Neural progenitor cell (in vitro differentiated cells): ENCODE data around the gene MGAT1. TPM values are rescaled to one million over a fixed set of nuclear protein-coding genes. Genes with fewer than 3 reads are reported as not detected.

Source experiments
- DNase-seq: peaks from one replicate; pipeline ENCODE4 v3.0.0-alpha.2; 2016; ENCODE audit warnings: low spot score
- H2AFZ ChIP-seq: fragments of 200-600 bp; sonication (generic); replicated peaks from 2 replicates; pipeline ENCODE4 v1.6.1; 2016; ENCODE audit warnings: antibody characterized with exemption
- H3F3A ChIP-seq: fragments of 200-600 bp; sonication (generic); 2 replicates; pipeline ENCODE4 v1.6.1; 2016; ENCODE audit warnings: antibody characterized with exemption, low read depth
- H3K27ac ChIP-seq: fragments of 200-600 bp; sonication (generic); 2 replicates; pipeline ENCODE4 v1.5.1; 2016; ENCODE audit warnings: mild to moderate bottlenecking
- H3K27me3 ChIP-seq: fragments of 200-600 bp; sonication (generic); 2 replicates; pipeline ENCODE4 v1.6.1; 2016; ENCODE audit warnings: mild to moderate bottlenecking, moderate library complexity
- H3K36me3 ChIP-seq: fragments of 200-600 bp; sonication (generic); 2 replicates; pipeline ENCODE4 v1.5.1; 2016
- H3K4me1 ChIP-seq: fragments of 200-600 bp; sonication (generic); 2 replicates; pipeline ENCODE4 v1.6.1; 2016; ENCODE audit warnings: mixed run types
- H3K4me2 ChIP-seq: fragments of 200-600 bp; sonication (generic); 2 replicates; pipeline ENCODE4 v1.6.1; 2016
- H3K4me3 ChIP-seq: fragments of 200-600 bp; sonication (generic); 2 replicates; pipeline ENCODE4 v1.5.1; 2016
- H3K79me2 ChIP-seq: fragments of 200-600 bp; sonication (generic); 2 replicates; pipeline ENCODE4 v1.6.1; 2016; ENCODE audit warnings: low read depth
- H3K9ac ChIP-seq: fragments of 200-600 bp; sonication (generic); 2 replicates; pipeline ENCODE4 v1.6.1; 2016
- H3K9me3 ChIP-seq: fragments of 200-600 bp; sonication (generic); 2 replicates; pipeline ENCODE4 v1.5.1; 2016; ENCODE audit warnings: low read depth
- H4K20me1 ChIP-seq: fragments of 200-600 bp; sonication (generic); 2 replicates; pipeline ENCODE4 v1.6.1; 2016; ENCODE audit warnings: low read depth
- H3K27ac Mint-ChIP-seq: 3 replicates; pipeline ENCODE4 v1.8.0; 2021; ENCODE audit warnings: mixed read lengths
- H3K27me3 Mint-ChIP-seq: 2 replicates; pipeline ENCODE4 v1.8.0; 2022; ENCODE audit warnings: low read depth, mild to moderate bottlenecking, inconsistent platforms, moderate library complexity, mixed read lengths; ENCODE audit not compliant: insufficient read depth
- H3K36me3 Mint-ChIP-seq: 3 replicates; pipeline ENCODE4 v1.8.0; 2021; ENCODE audit warnings: mixed read lengths
- H3K4me1 Mint-ChIP-seq: 3 replicates; pipeline ENCODE4 v1.8.0; 2021; ENCODE audit warnings: mixed read lengths
- H3K4me3 Mint-ChIP-seq: 3 replicates; pipeline ENCODE4 v1.8.0; 2021; ENCODE audit warnings: mild to moderate bottlenecking, moderate library complexity, mixed read lengths
- H3K9me3 Mint-ChIP-seq: 3 replicates; pipeline ENCODE4 v1.8.0; 2020; ENCODE audit warnings: mixed read lengths
- CTCF ChIP-seq: fragments of 200-600 bp; sonication (generic); IDR thresholded peaks from 2 replicates; pipeline ENCODE4 v1.5.1; 2017; ENCODE audit warnings: antibody characterized with exemption, mild to moderate bottlenecking
- EZH2 ChIP-seq: fragments of 200-600 bp; sonication (generic); IDR thresholded peaks from 2 replicates; pipeline ENCODE4 v1.6.1; 2017; ENCODE audit warnings: antibody characterized with exemption, mild to moderate bottlenecking, moderate library complexity
- EZH2phosphoT487 ChIP-seq: fragments of 200-600 bp; sonication (generic); IDR thresholded peaks from 2 replicates; pipeline ENCODE4 v1.6.1; 2017; ENCODE audit warnings: antibody characterized with exemption
- total RNA-seq: library from RNA; depleted of rRNA; stranded (reverse); fragments of >200 nt; gene quantifications from 2 replicates; pipeline ENCODE4 v1.2.3, GENCODE V29; 2015; ENCODE audit warnings: low replicate concordance

MGAT1 gene
- total RNA-seq, 1 donor from 2014 or later, result 31.8 TPM

DNA sequence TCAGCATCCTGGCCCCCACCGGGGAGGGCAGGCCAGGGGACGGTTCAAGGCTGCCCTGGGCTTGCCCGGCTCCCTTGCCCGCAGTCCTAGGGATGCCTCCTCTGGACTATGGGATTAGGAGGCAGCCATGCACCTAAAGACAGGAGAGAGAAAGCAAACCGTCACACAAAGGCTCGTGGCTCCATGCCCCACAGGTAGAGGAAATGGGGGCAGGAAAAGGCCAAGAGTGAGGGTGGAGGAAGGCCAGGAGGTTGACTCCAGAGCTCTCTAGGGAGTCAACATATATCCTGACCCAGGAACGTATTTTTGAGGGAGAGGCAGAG lies 9.7 kb downstream of the MGAT1 start:
- Mint-ChIP-seq H3K27ac (no peak overlapping the region), H3K36me3 (peaks cover 16% of the 10 kb centered on the region), H3K4me1 (peaks cover 6% of the 10 kb centered on the region), H3K4me3 (no peak overlapping the region), H3K27me3 (peaks cover 2% of the 10 kb centered on the region), H3K9me3 (no peaks in the 10 kb centered on the region)
- Histone ChIP-seq H3F3A (peaks cover 5% of the 10 kb centered on the region), H3K27me3 (no peaks in the 10 kb centered on the region), H3K79me2 (peaks cover 50% of the 10 kb centered on the region), H3K9ac (no peak overlapping the region), H3K9me3 (no peaks in the 10 kb centered on the region), H3K4me1 (peaks cover 4% of the 10 kb centered on the region), H3K36me3 (no peaks in the 10 kb centered on the region), H3K4me2 (no peak overlapping the region), H3K27ac (no peak overlapping the region), H3K4me3 (no peak overlapping the region), H2AFZ (no peak overlapping the region), H4K20me1 (peaks cover 34% of the 10 kb centered on the region)
- DNase-seq, result no peak
- TF ChIP-seq EZH2phosphoT487 (no peak), CTCF (no peak), EZH2 (no peak)

GRCh38 chr5:180792287-180792964 lies 10.2 kb downstream of the MGAT1 start:
- no peak for TF ChIP-seq CTCF
- no peak for TF ChIP-seq EZH2
- no peak for TF ChIP-seq EZH2phosphoT487

DNA sequence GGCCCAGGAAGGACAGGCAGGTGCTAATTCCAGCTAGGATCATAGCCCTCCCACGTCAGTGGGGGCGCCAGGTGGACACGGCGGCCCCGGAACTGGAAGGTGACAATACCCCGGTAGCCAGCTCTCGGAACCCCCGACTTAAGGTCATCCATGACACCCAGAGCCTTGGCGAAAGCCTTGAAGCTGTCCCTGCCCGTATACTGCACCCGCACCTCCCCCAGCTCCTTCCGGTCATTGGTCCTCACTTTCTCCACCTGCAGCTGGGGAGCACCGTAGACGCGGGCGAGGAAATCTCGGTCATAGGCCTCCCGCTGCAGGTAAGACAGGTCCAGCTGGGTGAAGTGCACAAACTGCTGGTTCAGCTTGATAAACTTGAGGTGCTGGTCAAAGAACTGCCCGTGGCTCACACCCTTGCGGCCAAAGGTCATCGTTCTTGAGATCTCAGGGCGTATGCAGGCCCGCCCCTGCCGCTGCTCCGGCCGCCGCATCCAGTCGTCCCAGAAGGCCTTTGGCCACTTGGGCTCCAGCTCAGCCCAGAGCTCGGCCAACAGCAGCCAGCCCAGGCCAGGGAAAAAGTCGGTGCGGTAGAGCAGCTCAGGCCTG lies 10.9 kb downstream of the MGAT1 start:
- Mint-ChIP-seq H3K4me3 (no peak overlapping the region), H3K36me3 (peaks cover 16% of the 10 kb centered on the region), H3K27me3 (peaks cover 2% of the 10 kb centered on the region), H3K9me3 (no peaks in the 10 kb centered on the region), H3K27ac (no peak overlapping the region), H3K4me1 (peaks cover 18% of the 10 kb centered on the region)
- Histone ChIP-seq H3F3A (peaks cover 15% of the 10 kb centered on the region), H3K79me2 (peaks cover 39% of the 10 kb centered on the region), H3K27ac (no peak overlapping the region), H3K4me1 (peaks cover 16% of the 10 kb centered on the region), H3K9me3 (no peaks in the 10 kb centered on the region), H3K9ac (no peak overlapping the region), H3K27me3 (no peaks in the 10 kb centered on the region), H3K36me3 (no peaks in the 10 kb centered on the region), H4K20me1 (peaks cover 23% of the 10 kb centered on the region), H3K4me2 (no peak overlapping the region), H2AFZ (no peak overlapping the region), H3K4me3 (no peak overlapping the region)
- TF ChIP-seq CTCF (no peak), EZH2 (no peak), EZH2phosphoT487 (no peak)
- no peak for DNase-seq

More at GRCh38 chr5:180792287-180792964, 10.2 kb downstream of the MGAT1 start:
- Histone ChIP-seq H3K27me3 (no peaks in the 10 kb centered on the region), H3K9me3 (no peaks in the 10 kb centered on the region), H3K9ac (no peak overlapping the region), H3F3A (peaks cover 8% of the 10 kb centered on the region), H3K36me3 (no peaks in the 10 kb centered on the region), H3K4me1 (peaks cover 9% of the 10 kb centered on the region), H3K4me2 (no peak overlapping the region), H3K27ac (no peak overlapping the region), H3K79me2 (peaks cover 45% of the 10 kb centered on the region), H2AFZ (no peak overlapping the region), H4K20me1 (peaks cover 29% of the 10 kb centered on the region), H3K4me3 (no peak overlapping the region)
- Mint-ChIP-seq H3K9me3 (no peaks in the 10 kb centered on the region), H3K27me3 (peaks cover 2% of the 10 kb centered on the region), H3K36me3 (peaks cover 16% of the 10 kb centered on the region), H3K4me3 (no peak overlapping the region), H3K27ac (no peak overlapping the region), H3K4me1 (peaks cover 11% of the 10 kb centered on the region)
- DNase-seq, result no peak
